Suprapubic skin (tissue), 3 donors: Measurements from ENCODE around the gene PLEKHG4B.

ENCODE experiments used
- POLR2AphosphoS5 ChIP-seq, 3 donors: sonication (generic); formaldehyde crosslinking; IDR thresholded peaks; one replicate each; pipeline ENCODE4 v1.6.1; 2017; ENCODE audit warnings: antibody characterized with exemption in 3 of 3
- TF ChIP-seq, protein P1 (sequence below), 2 donors: fragments of 200-600 bp in 1 of 2; fragments of 450-650 bp in 1 of 2; sonication (generic) in 1 of 2; IDR thresholded peaks; one replicate each; pipeline ENCODE4 v1.5.1; 2016 to 2019; ENCODE audit warnings: antibody characterized with exemption in 2 of 2, mild to moderate bottlenecking in 1 of 2, moderate library complexity in 1 of 2

DNA sequence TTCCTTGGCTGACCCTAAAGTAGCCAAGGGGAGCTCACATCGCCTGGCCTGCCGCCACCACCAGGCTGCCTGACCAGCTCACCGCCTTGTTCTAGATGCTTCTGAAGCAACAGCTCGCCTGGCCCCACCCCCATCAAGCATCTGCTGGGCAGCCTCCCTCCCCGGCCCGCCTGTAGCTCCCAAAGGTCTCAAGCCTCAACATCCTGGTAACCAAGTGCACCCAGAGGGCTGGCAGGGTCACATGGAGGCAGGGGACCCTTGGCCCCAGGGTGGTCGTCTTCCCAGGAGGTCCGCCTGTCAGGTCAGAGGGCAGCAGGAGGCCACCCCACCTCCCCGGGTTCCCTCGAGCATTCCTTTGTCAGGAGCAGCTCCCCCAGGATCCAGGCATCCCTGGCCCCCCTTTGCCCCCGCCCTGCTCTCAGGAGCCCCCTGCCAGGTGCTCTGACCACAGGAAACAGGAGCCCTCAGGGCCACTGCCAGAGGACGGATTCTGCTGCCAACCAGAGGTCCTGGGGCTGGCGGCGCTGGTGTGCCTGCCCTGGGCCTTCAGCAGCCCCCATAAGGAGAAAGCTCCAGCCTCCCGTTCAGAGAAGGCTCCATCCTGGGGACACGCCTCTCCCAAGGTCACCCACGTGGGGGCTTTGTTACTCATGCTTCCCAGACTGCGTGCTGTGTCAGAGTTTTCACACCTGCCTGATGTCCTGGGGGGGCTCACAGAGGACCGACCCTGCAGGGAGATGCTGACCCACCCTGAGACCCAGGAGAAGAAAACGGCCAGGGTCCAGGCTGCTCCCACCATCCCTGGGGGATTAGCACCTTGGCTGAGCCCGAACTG lies 95.9 kb downstream of the PLEKHG4B start:
- no peak for TF ChIP-seq POLR2AphosphoS5 (IDR thresholded peaks at IDR 0.05)
- TF ChIP-seq, protein P1, sequence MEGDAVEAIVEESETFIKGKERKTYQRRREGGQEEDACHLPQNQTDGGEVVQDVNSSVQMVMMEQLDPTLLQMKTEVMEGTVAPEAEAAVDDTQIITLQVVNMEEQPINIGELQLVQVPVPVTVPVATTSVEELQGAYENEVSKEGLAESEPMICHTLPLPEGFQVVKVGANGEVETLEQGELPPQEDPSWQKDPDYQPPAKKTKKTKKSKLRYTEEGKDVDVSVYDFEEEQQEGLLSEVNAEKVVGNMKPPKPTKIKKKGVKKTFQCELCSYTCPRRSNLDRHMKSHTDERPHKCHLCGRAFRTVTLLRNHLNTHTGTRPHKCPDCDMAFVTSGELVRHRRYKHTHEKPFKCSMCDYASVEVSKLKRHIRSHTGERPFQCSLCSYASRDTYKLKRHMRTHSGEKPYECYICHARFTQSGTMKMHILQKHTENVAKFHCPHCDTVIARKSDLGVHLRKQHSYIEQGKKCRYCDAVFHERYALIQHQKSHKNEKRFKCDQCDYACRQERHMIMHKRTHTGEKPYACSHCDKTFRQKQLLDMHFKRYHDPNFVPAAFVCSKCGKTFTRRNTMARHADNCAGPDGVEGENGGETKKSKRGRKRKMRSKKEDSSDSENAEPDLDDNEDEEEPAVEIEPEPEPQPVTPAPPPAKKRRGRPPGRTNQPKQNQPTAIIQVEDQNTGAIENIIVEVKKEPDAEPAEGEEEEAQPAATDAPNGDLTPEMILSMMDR (IDR thresholded peaks at IDR 0.05) = no peak
